ENCODE results near the gene NKX1-2. TPM values are rescaled to one million over a fixed set of nuclear protein-coding genes. Genes with fewer than 3 reads are reported as not detected.
A peak's percentile ranks its signal among the peaks of the same experiment; 100 is the strongest.

Gene NKX1-2
- total and polyA plus RNA-seq, 10 donors, result not detected

DNA sequence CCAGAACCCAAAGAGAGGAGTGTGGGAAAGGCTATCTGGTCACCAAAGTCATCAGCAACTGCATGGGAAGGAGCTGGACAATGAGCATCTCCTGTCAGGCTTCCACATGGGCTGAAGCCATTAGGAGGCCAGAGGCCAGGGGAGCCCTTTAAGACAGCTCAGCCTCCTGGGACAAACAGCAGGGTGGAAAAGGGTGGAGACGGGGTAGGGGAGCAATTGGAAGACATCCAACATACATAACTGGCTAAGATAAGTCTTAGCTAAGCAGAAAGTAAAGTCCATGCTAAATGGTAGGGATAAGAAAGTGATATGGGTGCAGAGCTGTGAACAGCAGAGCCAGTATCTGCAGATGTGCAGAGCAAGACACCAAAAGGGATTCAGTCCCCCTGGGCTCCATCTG lies 29.6 kb downstream of the NKX1-2 start:
- peaks cover 0 to 57% (median 3%) of the 10 kb centered on the region in 7 donors for H3K27me3 ChIP-seq (replicated peaks in 1 of 7)

DNA sequence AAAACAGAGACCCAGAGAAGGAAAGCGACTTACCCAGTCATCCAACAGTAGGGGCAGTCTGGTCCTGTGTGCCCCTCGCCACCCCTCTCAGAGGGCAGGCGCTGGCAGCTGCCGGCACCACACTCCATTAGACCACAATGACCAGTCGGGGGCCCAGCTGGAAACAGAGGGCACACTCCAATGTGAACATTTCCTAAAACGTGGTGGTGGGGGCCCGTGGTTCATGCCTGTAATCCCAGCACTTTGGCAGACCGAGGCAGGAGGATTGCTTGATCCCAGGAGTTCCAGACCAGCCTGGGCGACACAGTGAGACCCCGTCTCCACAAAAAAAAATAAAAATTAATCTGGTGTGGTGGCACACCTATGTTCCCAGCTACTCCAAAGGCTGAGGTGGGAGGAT lies 30.2 kb downstream of the NKX1-2 start:
- Histone ChIP-seq H3K9me3 (no peaks in the 10 kb centered on the region), H3K36me3 (no peaks in the 10 kb centered on the region), H3K27me3 (replicated peaks in 1 of 7) (peaks cover 0 to 50% (median 3%) of the 10 kb centered on the region in 7 donors), H3K4me3 (peak overlapping the region in 4 of 8 donors; percentile 85 to 93 (median 90)), H3K4me1 (peaks cover 5 to 46% (median 24%) of the 10 kb centered on the region in 6 donors), H3K27ac (peak overlapping the region in 1 of 8 donors; percentile 93)
- intact Hi-C loops (cut with DNase I; ENCODE audit: low total_unique reads), result no loop called here
- peak; percentile 84 for DNase-seq
- WGBS, 5 donors, result 85 to 91% (median 88%) methylated on average over 10 of the region's 10 CpGs
- TF ChIP-seq POLR2A (IDR thresholded peaks at IDR 0.05), result no peak
- no peak for TF ChIP-seq POLR2AphosphoS5 (IDR thresholded peaks at IDR 0.05)
- TF ChIP-seq, protein P1, sequence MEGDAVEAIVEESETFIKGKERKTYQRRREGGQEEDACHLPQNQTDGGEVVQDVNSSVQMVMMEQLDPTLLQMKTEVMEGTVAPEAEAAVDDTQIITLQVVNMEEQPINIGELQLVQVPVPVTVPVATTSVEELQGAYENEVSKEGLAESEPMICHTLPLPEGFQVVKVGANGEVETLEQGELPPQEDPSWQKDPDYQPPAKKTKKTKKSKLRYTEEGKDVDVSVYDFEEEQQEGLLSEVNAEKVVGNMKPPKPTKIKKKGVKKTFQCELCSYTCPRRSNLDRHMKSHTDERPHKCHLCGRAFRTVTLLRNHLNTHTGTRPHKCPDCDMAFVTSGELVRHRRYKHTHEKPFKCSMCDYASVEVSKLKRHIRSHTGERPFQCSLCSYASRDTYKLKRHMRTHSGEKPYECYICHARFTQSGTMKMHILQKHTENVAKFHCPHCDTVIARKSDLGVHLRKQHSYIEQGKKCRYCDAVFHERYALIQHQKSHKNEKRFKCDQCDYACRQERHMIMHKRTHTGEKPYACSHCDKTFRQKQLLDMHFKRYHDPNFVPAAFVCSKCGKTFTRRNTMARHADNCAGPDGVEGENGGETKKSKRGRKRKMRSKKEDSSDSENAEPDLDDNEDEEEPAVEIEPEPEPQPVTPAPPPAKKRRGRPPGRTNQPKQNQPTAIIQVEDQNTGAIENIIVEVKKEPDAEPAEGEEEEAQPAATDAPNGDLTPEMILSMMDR (IDR thresholded peaks at IDR 0.05 in 8 of 11, conservative IDR thresholded peaks at IDR 0.05 in 3 of 11), result no peak

More for the DNA sequence above, 29.6 kb downstream of the NKX1-2 start:
- Histone ChIP-seq H3K4me1 (peaks cover 5 to 40% (median 22%) of the 10 kb centered on the region in 6 donors), H3K9me3 (no peaks in the 10 kb centered on the region), H3K27ac (no peak overlapping the region), H3K4me3 (no peak overlapping the region), H3K36me3 (no peaks in the 10 kb centered on the region)
- TF ChIP-seq POLR2AphosphoS5 (IDR thresholded peaks at IDR 0.05) (no peak), POLR2A (IDR thresholded peaks at IDR 0.05) (no peak)
- TF ChIP-seq, protein P1 (IDR thresholded peaks at IDR 0.05 in 8 of 11, conservative IDR thresholded peaks at IDR 0.05 in 3 of 11), result no peak
- intact Hi-C loops (cut with DNase I; ENCODE audit: low total_unique reads), result no loop called here
- WGBS, 5 donors, result 27 to 81% (median 72%) methylated on average over 1 of the region's 1 CpG
- peak; percentile 68 for DNase-seq

DNA sequence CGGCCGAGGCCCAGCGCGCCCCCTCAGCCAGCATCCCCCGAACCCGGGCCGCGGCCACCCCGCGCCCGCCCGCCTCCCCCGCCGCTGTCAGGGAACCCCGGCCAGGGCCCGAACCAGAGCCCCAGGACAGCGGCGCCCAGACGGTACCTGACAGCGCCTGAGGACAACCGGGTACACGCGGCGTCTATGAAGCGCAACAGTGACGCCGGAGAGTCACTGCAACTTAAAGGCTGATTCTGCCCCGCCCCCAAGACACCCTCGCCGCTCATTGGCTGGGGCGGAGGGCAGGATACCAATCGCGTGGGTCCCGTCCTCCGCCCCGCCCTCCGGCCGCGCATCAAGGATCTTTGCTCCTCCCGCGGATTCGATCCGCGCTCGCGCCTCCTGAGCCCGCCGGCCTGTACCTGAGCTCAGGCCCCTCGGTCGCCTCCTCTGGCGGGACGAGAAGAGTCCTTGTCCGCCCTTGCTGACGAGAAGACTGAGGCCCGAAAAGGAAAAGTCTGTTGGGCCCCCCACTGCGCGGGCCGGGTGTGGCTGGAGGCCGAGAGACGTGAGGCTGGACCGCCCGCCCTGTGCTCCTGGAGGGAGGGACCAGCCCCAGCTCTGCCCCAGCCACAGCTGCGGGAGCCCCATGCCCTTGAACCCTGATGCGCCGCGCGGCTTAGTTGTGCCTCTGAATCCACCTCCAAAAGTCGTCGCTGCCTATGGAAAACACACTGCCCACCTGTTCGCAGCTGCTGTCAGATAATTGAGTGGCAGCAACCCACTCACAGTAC lies 30.9 kb downstream of the NKX1-2 start, which contains the start of gene OAT:
Gene OAT, minus strand, starts transcription at position 198 of the 776 bp plus-strand sequence. CDS start 6,752 bp downstream, outside the sequence.
- peak; percentile 98 for DNase-seq
- Histone ChIP-seq H3K4me3 (peak within 1 kb of the TSS; percentile 69 to 93 (median 88)), H3K27ac (peak within 1 kb of the TSS; percentile 71 to 94 (median 89)), H3K27me3 (replicated peaks in 1 of 7) (peaks cover 0 to 44% (median 3%) of the 10 kb centered on the region in 7 donors), H3K36me3 (no peaks in the 10 kb centered on the region), H3K4me1 (peaks cover 5 to 53% (median 26%) of the 10 kb centered on the region in 6 donors), H3K9me3 (no peaks in the 10 kb centered on the region)
- WGBS, 5 donors, result 2 to 9% (median 4%) methylated on average over 8 to 70 of the region's 70 CpGs
- intact Hi-C loops (cut with DNase I; ENCODE audit: low total_unique reads), result no loop called here
- TF ChIP-seq, protein P1 (IDR thresholded peaks at IDR 0.05 in 8 of 11, conservative IDR thresholded peaks at IDR 0.05 in 3 of 11), result peak in 5 of 11 experiments; percentile 9 to 42 (median 23)
- peak; percentile 74 to 95 (median 86) for TF ChIP-seq POLR2A (IDR thresholded peaks at IDR 0.05)
- TF ChIP-seq POLR2AphosphoS5 (IDR thresholded peaks at IDR 0.05), result peak; percentile 96 to 99 (median 99)

Measured in spleen (tissue), 11 donors.